Activated naive CD4-positive, alpha-beta T cell treated with anti-CD3 and anti-CD28 coated beads, Interleukin-2, amount 10 ng/mL, durations not matched to agents 7 days and 5 days (primary cell): ENCODE data around the gene GRIA1.

Source experiments
- CTCF ChIA-PET: fragments of 350-600 bp; sonication (Branson Sonifier 250); formaldehyde crosslinking; loops from one replicate; lab custom pipeline; 2021; ENCODE audit warnings: antibody characterized with exemption; lab: Charles Lee
- DNase-seq: peaks from one replicate; pipeline ENCODE4 v3.0.0-alpha.2; 2020
- H3K27ac Mint-ChIP-seq: one replicate; pipeline ENCODE4 v1.8.0; 2021; ENCODE audit warnings: mild to moderate bottlenecking, moderate library complexity, mixed read lengths
- H3K27me3 Mint-ChIP-seq: one replicate; pipeline ENCODE4 v1.8.0; 2021; ENCODE audit warnings: mild to moderate bottlenecking, mixed read lengths
- H3K36me3 Mint-ChIP-seq: one replicate; pipeline ENCODE4 v1.8.0; 2021; ENCODE audit warnings: mixed read lengths
- H3K4me1 Mint-ChIP-seq: one replicate; pipeline ENCODE4 v1.8.0; 2021; ENCODE audit warnings: mixed read lengths
- H3K4me3 Mint-ChIP-seq: one replicate; pipeline ENCODE4 v1.8.0; 2021; ENCODE audit warnings: mild to moderate bottlenecking, moderate library complexity, mixed read lengths
- H3K9me3 Mint-ChIP-seq: one replicate; pipeline ENCODE4 v1.8.0; 2021; ENCODE audit warnings: mixed read lengths

Gene GRIA1

DNA sequence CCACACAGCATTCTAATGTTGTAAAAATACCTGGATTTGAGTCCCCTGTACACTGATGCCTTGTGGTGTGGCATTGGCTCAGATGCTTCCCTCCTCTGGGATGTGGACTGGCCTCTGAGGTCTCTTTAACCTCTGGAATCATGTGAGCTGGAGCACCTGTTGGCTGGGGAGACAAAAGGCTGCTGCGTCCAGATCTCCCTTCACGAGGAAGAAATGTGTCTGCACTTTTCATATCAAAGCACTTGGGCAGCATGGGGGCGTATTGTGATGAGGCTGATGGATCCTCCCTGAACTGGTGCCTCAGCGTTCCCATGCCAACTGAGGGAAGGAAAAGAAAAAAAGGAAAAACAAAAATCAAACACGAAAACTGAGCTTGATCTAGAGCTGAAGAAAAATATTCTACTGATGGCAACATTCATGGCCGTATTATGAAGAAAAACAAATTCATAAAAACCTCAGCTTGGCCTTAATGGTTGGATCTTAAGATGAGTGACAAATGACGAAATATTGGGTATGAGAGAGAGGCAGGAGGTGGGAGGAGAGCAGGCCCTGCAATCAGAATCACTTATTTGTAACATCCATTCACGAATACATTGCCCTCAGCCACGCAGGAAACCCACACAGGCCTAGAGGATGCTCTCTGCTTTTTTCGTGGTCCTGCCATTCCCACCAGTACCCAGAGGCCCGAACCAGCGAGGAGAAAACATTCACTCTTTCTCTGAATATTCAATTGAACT is 26.2 kb downstream of the GRIA1 start:
- CTCF ChIA-PET: no interaction called here

DNA sequence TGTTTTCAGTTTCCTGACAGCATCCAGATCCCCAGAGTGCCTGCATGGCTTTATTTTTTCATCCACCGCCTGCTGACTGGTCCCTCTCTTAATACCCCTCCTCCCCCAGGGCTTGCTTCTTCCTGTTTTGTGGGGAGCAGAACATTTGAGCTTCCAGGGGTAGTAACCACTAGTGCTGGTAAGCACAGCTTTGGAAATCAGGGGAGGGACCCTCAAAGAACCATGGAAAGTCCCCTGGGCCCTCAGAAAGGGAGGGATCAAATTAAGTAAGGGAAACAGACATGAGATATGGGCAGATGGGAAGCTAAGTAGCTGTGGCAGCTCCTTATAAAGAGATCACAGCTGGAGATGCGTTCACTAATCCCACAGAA is 26.8 kb downstream of the GRIA1 start:
- Mint-ChIP-seq H3K27ac (no peak overlapping the region), H3K9me3 (no peaks in the 10 kb centered on the region), H3K27me3 (no peaks in the 10 kb centered on the region), H3K36me3 (no peaks in the 10 kb centered on the region), H3K4me1 (no peaks in the 10 kb centered on the region), H3K4me3 (no peak overlapping the region)
- DNase-seq: no peak
- CTCF ChIA-PET: no interaction called here

More for the DNA sequence above, 26.2 kb downstream of the GRIA1 start:
- Mint-ChIP-seq H3K4me3 (no peak overlapping the region), H3K36me3 (no peaks in the 10 kb centered on the region), H3K4me1 (no peaks in the 10 kb centered on the region), H3K27ac (no peak overlapping the region), H3K27me3 (no peaks in the 10 kb centered on the region), H3K9me3 (no peaks in the 10 kb centered on the region)
- DNase-seq: no peak

DNA sequence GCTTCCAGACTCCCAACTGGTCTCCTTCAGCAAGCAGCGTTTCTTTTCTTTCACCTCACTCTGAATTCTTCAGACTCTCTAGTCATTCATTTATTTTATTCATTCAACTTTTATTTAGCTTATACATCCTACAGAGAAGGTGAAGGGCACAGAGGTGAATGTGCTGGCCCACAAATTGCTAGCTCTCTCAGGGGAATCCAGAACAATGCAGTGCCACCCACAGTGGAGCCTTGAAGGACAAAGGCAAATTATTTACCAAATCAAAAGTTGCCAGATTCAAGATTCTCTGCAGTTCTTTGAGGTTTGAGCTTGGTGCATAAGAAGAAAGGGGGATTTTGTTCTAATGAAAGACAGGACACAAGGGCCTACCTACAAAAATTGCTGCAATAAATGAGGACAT is 29.7 kb downstream of the GRIA1 start:
- CTCF ChIA-PET: interaction anchor here (1.1 kb wide), 1 partner anchor 10 kb away, joined by 3 read pairs; no protein-coding TSS in a partner anchor
- H3K27ac Mint-ChIP-seq: no peak overlapping the region
- DNase-seq: no peak
- H3K27me3 Mint-ChIP-seq: no peaks in the 10 kb centered on the region
- no peaks in the 10 kb centered on the region for H3K4me1 Mint-ChIP-seq
- no peak overlapping the region for H3K4me3 Mint-ChIP-seq
- H3K9me3 Mint-ChIP-seq: no peaks in the 10 kb centered on the region
- H3K36me3 Mint-ChIP-seq: no peaks in the 10 kb centered on the region

DNA sequence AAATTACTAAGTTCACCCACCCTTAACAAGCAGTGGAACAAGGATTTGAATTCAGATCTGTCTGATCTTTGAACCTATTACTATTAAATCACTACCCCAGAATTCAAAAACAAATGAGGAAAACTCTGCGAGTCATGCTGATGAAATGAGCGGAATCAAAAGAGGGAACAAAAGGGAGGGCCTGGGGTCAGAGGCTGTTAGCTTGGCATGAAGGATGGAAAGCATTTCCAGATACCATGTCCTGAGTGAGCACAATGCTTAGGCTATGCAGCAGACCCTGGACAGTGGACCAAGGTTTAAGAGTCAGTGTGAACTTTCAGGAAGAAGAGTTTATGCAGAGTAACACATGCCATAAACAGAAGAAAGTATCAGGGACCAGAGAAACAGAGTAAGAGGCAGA is 30.5 kb downstream of the GRIA1 start:
- no peak overlapping the region for H3K4me3 Mint-ChIP-seq
- H3K9me3 Mint-ChIP-seq: no peaks in the 10 kb centered on the region
- H3K36me3 Mint-ChIP-seq: no peaks in the 10 kb centered on the region
- CTCF ChIA-PET: no interaction called here
- H3K4me1 Mint-ChIP-seq: no peaks in the 10 kb centered on the region
- H3K27me3 Mint-ChIP-seq: no peaks in the 10 kb centered on the region
- DNase-seq: no peak
- H3K27ac Mint-ChIP-seq: no peak overlapping the region

GRCh38 chr5:153523211-153523610 is 32.7 kb downstream of the GRIA1 start:
- CTCF ChIA-PET: no interaction called here
- Mint-ChIP-seq H3K27ac (no peak overlapping the region), H3K4me1 (no peaks in the 10 kb centered on the region), H3K27me3 (no peaks in the 10 kb centered on the region), H3K36me3 (no peaks in the 10 kb centered on the region), H3K4me3 (no peak overlapping the region), H3K9me3 (no peaks in the 10 kb centered on the region)
- no peak for DNase-seq

- no peaks in the 10 kb centered on the region for H3K9me3 Mint-ChIP-seq
- CTCF ChIA-PET: no interaction called here
- DNase-seq: no peak
Observed at GRCh38 chr5:153523831-153524230, 33.4 kb downstream of the GRIA1 start.

DNA sequence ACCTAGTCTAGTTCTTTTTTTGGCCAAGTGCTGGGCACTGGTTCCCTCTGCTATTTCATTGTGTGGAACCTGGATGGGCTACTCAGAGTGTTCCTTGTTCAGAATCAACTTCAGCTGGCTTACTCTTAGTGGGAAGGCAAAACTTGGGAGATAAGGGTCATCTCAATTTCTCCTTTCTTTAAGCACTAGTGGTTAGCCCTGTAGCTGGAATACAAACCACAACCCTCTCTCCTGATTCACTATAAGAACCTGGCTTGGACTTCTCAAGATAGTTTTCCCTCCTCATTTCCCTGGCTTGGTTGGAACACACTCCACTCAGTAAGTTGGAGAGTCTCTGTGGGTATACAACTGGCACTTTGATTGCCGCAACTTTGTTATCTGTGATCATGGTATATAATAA is 35.1 kb downstream of the GRIA1 start:
- no peaks in the 10 kb centered on the region for H3K27me3 Mint-ChIP-seq
- H3K27ac Mint-ChIP-seq: no peak overlapping the region
- no peaks in the 10 kb centered on the region for H3K9me3 Mint-ChIP-seq
- no peaks in the 10 kb centered on the region for H3K36me3 Mint-ChIP-seq
- CTCF ChIA-PET: no interaction called here
- no peaks in the 10 kb centered on the region for H3K4me1 Mint-ChIP-seq
- no peak for DNase-seq
- no peak overlapping the region for H3K4me3 Mint-ChIP-seq

More at GRCh38 chr5:153523831-153524230, 33.4 kb downstream of the GRIA1 start:
- Mint-ChIP-seq H3K27me3 (no peaks in the 10 kb centered on the region), H3K4me1 (no peaks in the 10 kb centered on the region), H3K4me3 (no peak overlapping the region), H3K36me3 (no peaks in the 10 kb centered on the region), H3K27ac (no peak overlapping the region)

GRCh38 chr5:153530357-153531143 is 40.1 kb downstream of the GRIA1 start:
- no peak for DNase-seq
- H3K27me3 Mint-ChIP-seq: no peaks in the 10 kb centered on the region
- H3K27ac Mint-ChIP-seq: no peak overlapping the region
- H3K4me3 Mint-ChIP-seq: no peak overlapping the region
- H3K9me3 Mint-ChIP-seq: no peaks in the 10 kb centered on the region
- no peaks in the 10 kb centered on the region for H3K36me3 Mint-ChIP-seq
- H3K4me1 Mint-ChIP-seq: no peaks in the 10 kb centered on the region
- CTCF ChIA-PET: no interaction called here

- Mint-ChIP-seq H3K4me3 (no peak overlapping the region), H3K4me1 (no peaks in the 10 kb centered on the region), H3K9me3 (no peaks in the 10 kb centered on the region), H3K27me3 (no peaks in the 10 kb centered on the region), H3K36me3 (no peaks in the 10 kb centered on the region), H3K27ac (no peak overlapping the region)
- no peak for DNase-seq
- CTCF ChIA-PET: no interaction called here
Observed at GRCh38 chr5:153533546-153533945, 43.1 kb downstream of the GRIA1 start.

- no peak overlapping the region for H3K4me3 Mint-ChIP-seq
- H3K4me1 Mint-ChIP-seq: no peaks in the 10 kb centered on the region
- CTCF ChIA-PET: no interaction called here
- no peaks in the 10 kb centered on the region for H3K27me3 Mint-ChIP-seq
- H3K9me3 Mint-ChIP-seq: no peaks in the 10 kb centered on the region
- no peak for DNase-seq
- H3K36me3 Mint-ChIP-seq: no peaks in the 10 kb centered on the region
- no peak overlapping the region for H3K27ac Mint-ChIP-seq
Observed at GRCh38 chr5:153534102-153534501, 43.6 kb downstream of the GRIA1 start.

- H3K27ac Mint-ChIP-seq: no peak overlapping the region
- H3K4me3 Mint-ChIP-seq: no peak overlapping the region
- H3K27me3 Mint-ChIP-seq: no peaks in the 10 kb centered on the region
- no peaks in the 10 kb centered on the region for H3K4me1 Mint-ChIP-seq
- CTCF ChIA-PET: no interaction called here
- no peak for DNase-seq
- H3K36me3 Mint-ChIP-seq: no peaks in the 10 kb centered on the region
- H3K9me3 Mint-ChIP-seq: no peaks in the 10 kb centered on the region
Observed at GRCh38 chr5:153537207-153537606, 46.7 kb downstream of the GRIA1 start.

- CTCF ChIA-PET: no interaction called here
- no peaks in the 10 kb centered on the region for H3K27me3 Mint-ChIP-seq
- H3K9me3 Mint-ChIP-seq: no peaks in the 10 kb centered on the region
- no peaks in the 10 kb centered on the region for H3K36me3 Mint-ChIP-seq
- DNase-seq: no peak
- H3K4me1 Mint-ChIP-seq: no peaks in the 10 kb centered on the region
- no peak overlapping the region for H3K4me3 Mint-ChIP-seq
- H3K27ac Mint-ChIP-seq: no peak overlapping the region
Observed at GRCh38 chr5:153539983-153540382, 49.5 kb downstream of the GRIA1 start.

- no peaks in the 10 kb centered on the region for H3K4me1 Mint-ChIP-seq
- no peak overlapping the region for H3K27ac Mint-ChIP-seq
- no peaks in the 10 kb centered on the region for H3K9me3 Mint-ChIP-seq
- DNase-seq: no peak
- no peak overlapping the region for H3K4me3 Mint-ChIP-seq
- CTCF ChIA-PET: no interaction called here
- no peaks in the 10 kb centered on the region for H3K27me3 Mint-ChIP-seq
- no peaks in the 10 kb centered on the region for H3K36me3 Mint-ChIP-seq
Observed at GRCh38 chr5:153542536-153542935, 52.1 kb downstream of the GRIA1 start.

DNA sequence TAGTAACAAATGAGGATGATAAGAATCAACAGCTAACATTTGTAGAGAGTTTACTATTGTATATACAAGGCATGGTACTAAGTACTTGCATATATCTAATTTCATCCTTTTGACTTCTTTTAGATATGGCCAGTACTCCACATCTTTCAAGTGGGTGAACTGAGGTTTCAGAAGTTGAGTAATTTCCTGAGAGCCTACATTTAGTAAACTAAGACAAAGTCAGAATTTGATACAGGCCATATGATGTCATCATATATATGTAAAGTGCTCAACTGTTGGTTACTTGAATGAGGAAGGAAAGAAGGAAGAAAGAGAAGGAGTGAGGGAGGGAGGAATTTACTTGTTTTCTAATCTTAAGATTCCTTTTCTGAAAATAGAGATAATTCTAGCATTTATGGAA is 52.8 kb downstream of the GRIA1 start:
- Mint-ChIP-seq H3K36me3 (no peaks in the 10 kb centered on the region), H3K27ac (no peak overlapping the region), H3K9me3 (no peaks in the 10 kb centered on the region), H3K27me3 (no peaks in the 10 kb centered on the region), H3K4me1 (no peaks in the 10 kb centered on the region), H3K4me3 (no peak overlapping the region)
- CTCF ChIA-PET: no interaction called here
- DNase-seq: no peak

- CTCF ChIA-PET: no interaction called here
- no peaks in the 10 kb centered on the region for H3K36me3 Mint-ChIP-seq
- no peak overlapping the region for H3K27ac Mint-ChIP-seq
- H3K4me3 Mint-ChIP-seq: no peak overlapping the region
- no peak for DNase-seq
- no peaks in the 10 kb centered on the region for H3K27me3 Mint-ChIP-seq
- no peaks in the 10 kb centered on the region for H3K9me3 Mint-ChIP-seq
- H3K4me1 Mint-ChIP-seq: no peaks in the 10 kb centered on the region
Observed at GRCh38 chr5:153543959-153544470, 53.5 kb downstream of the GRIA1 start.
